Caco-2 (cell line): ENCODE measurements around the gene PBX1. TPM values are rescaled to one million over a fixed set of nuclear protein-coding genes. Genes with fewer than 3 reads are reported as not detected.
A peak's percentile ranks its signal among the peaks of the same experiment; 100 is the strongest.

ENCODE experiments used
- BruUV-seq: library from RNA; stranded (reverse); fragments of 400-500 nt; replicated peaks from 2 replicates; lab custom pipeline; 2021; lab: Mats Ljungman, UMichigan
- CTCF ChIA-PET: fragments of 300-600 bp; sonication (Branson Sonifier 250); formaldehyde crosslinking; loops from one replicate; lab custom pipeline; 2022; ENCODE audit warnings: antibody characterized with exemption; lab: Charles Lee
- POLR2A ChIA-PET: fragments of 300-600 bp; sonication (Branson Sonifier 250); formaldehyde crosslinking; loops from one replicate; lab custom pipeline; 2022; ENCODE audit warnings: antibody characterized with exemption; lab: Charles Lee
- DNase-seq, 2 experiments: peaks; one replicate each; pipeline versions ENCODE4 v3.0.0 to v3.0.0-alpha.2; 2020 to 2022
- H3K27me3 ChIP-seq: replicated peaks from 2 replicates; pipeline ENCODE4 v1.6.0; 2011; ENCODE audit warnings: low read length; ENCODE audit not compliant: control insufficient read depth, insufficient read depth
- H3K36me3 ChIP-seq: 2 replicates; pipeline ENCODE4 v1.5.1; 2011; ENCODE audit warnings: low read length; ENCODE audit not compliant: control insufficient read depth, insufficient read depth
- H3K4me1 ChIP-seq: fragments of 250-450 bp; sonication (Bioruptor Pico); 2 replicates; pipeline ENCODE4 v1.5.1; 2020; ENCODE audit warnings: mild to moderate bottlenecking
- H3K4me3 ChIP-seq: 2 replicates; pipeline ENCODE4 v1.5.1; 2011; ENCODE audit warnings: low read depth, mild to moderate bottlenecking, control low read depth, low read length
- H3K9me3 ChIP-seq: fragments of 250-450 bp; sonication (Bioruptor Pico); 2 replicates; pipeline ENCODE4 v1.5.1; 2020; ENCODE audit warnings: mild to moderate bottlenecking, moderate library complexity
- H3K27ac Mint-ChIP-seq: one replicate; pipeline ENCODE4 v1.8.0; 2022; ENCODE audit warnings: mixed read lengths; ENCODE audit not compliant: unreplicated experiment
- H3K27me3 Mint-ChIP-seq: one replicate; pipeline ENCODE4 v1.8.0; 2022; ENCODE audit warnings: mixed read lengths; ENCODE audit not compliant: insufficient read depth, unreplicated experiment
- H3K36me3 Mint-ChIP-seq: one replicate; pipeline ENCODE4 v1.8.0; 2022; ENCODE audit warnings: mild to moderate bottlenecking, mixed read lengths; ENCODE audit not compliant: insufficient read depth, unreplicated experiment
- H3K4me1 Mint-ChIP-seq: one replicate; pipeline ENCODE4 v1.8.0; 2022; ENCODE audit warnings: low read depth, mixed read lengths; ENCODE audit not compliant: unreplicated experiment
- H3K4me3 Mint-ChIP-seq: one replicate; pipeline ENCODE4 v1.8.0; 2022; ENCODE audit warnings: mild to moderate bottlenecking, moderate library complexity, mixed read lengths; ENCODE audit not compliant: unreplicated experiment
- H3K9me3 Mint-ChIP-seq: one replicate; pipeline ENCODE4 v1.8.0; 2022; ENCODE audit warnings: mixed read lengths; ENCODE audit not compliant: unreplicated experiment
- intact Hi-C: fragments of 100-400 bp; cut with micrococcal nuclease; formaldehyde crosslinking; loops from one replicate; pipeline ENCODE4 v1.10.0; 2022; ENCODE audit not compliant: unreplicated experiment
- total RNA-seq: library from RNA; stranded (reverse); gene quantifications from 2 replicates; pipeline ENCODE4 v1.2.3, GENCODE V29; 2022
- TF ChIP-seq, protein P1 (sequence below), 2 experiments: fragments of 200-600 bp in 1 of 2; IDR thresholded peaks; 1 replicate in 1 of 2; 2 replicates in 1 of 2; pipeline versions ENCODE4 v1.5.1 to v1.8.0; 2011 to 2022; ENCODE audit warnings: antibody characterized with exemption in 1 of 2, control low read depth in 1 of 2, inconsistent platforms in 1 of 2, low read depth in 1 of 2, low read length in 1 of 2, mild to moderate bottlenecking in 1 of 2, moderate library complexity in 1 of 2; ENCODE audit not compliant: insufficient read depth in 1 of 2, severe bottlenecking in 1 of 2, unreplicated experiment in 1 of 2

Gene PBX1
- total RNA-seq, 1 experiment from 2014 or later, result 103 TPM

DNA sequence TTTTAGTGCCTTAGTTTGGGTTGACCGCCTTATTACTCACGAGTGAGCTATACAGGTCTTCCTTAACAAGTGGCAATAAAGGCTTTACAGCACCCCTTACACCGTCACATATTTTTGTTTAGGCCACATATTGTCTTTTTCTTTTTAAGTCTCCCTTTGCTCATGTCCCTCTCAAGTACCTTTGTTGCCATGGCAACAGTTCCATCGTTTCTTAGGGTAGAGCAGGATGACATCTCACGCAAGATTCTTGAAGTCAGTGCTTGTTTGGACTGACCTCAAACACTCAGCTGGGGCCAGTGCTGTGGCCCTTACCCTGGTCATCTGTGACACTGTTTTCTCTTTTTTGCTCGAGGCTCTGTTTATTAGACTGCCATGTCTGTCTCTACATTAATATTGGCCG lies 69.8 kb downstream of the PBX1 start:
- POLR2A ChIA-PET, result no interaction called here
- Histone ChIP-seq H3K4me1 (peaks cover 28% of the 10 kb centered on the region), H3K4me3 (no peak overlapping the region), H3K9me3 (no peaks in the 10 kb centered on the region), H3K27me3 (no peaks in the 10 kb centered on the region), H3K36me3 (0 out of 2 replicates have a peak, but pooled peaks cover 1% of the 10 kb centered on the region)
- intact Hi-C loops, result loop anchor here (5.0 kb wide), 1 partner anchor 34 kb away; no protein-coding TSS in a partner anchor
- H3K36me3 Mint-ChIP-seq, result peaks cover 32% of the 10 kb centered on the region
- H3K9me3 Mint-ChIP-seq, result no peaks in the 10 kb centered on the region
- CTCF ChIA-PET, result no interaction called here
- no TSS peak for BruUV-seq
- H3K27ac Mint-ChIP-seq, result no peak overlapping the region
- no peaks in the 10 kb centered on the region for H3K27me3 Mint-ChIP-seq
- H3K4me3 Mint-ChIP-seq, result no peak overlapping the region
- H3K4me1 Mint-ChIP-seq, result peaks cover 33% of the 10 kb centered on the region
- TF ChIP-seq, protein P1, sequence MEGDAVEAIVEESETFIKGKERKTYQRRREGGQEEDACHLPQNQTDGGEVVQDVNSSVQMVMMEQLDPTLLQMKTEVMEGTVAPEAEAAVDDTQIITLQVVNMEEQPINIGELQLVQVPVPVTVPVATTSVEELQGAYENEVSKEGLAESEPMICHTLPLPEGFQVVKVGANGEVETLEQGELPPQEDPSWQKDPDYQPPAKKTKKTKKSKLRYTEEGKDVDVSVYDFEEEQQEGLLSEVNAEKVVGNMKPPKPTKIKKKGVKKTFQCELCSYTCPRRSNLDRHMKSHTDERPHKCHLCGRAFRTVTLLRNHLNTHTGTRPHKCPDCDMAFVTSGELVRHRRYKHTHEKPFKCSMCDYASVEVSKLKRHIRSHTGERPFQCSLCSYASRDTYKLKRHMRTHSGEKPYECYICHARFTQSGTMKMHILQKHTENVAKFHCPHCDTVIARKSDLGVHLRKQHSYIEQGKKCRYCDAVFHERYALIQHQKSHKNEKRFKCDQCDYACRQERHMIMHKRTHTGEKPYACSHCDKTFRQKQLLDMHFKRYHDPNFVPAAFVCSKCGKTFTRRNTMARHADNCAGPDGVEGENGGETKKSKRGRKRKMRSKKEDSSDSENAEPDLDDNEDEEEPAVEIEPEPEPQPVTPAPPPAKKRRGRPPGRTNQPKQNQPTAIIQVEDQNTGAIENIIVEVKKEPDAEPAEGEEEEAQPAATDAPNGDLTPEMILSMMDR (IDR thresholded peaks at IDR 0.05; ENCODE audit: insufficient read depth in 1 of 2, low read depth in 1 of 2, low read length in 1 of 2, severe bottlenecking in 1 of 2, unreplicated experiment in 1 of 2), result no peak
- no peak for DNase-seq

DNA sequence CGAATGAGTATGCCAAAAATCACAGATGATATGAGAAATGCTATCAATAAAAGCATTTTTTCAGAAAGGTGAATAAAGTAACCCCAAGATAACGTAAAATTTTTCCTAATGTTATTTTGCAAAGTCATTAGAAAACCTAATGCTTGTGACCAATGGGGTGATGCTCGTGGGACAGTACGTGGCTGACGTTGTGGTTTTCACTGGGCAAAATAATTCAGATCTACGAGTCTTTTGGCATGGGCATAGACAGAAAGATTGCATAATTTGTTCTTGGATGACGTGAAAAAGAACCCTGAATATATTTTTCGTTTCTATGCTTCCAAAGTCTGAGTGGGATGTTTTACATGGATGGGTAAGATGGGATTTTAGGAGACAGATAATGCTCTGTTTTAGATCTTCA lies 71.0 kb downstream of the PBX1 start:
- BruUV-seq, result no TSS peak
- no peaks in the 10 kb centered on the region for H3K9me3 ChIP-seq
- TF ChIP-seq, protein P1 (IDR thresholded peaks at IDR 0.05; ENCODE audit: insufficient read depth in 1 of 2, low read depth in 1 of 2, low read length in 1 of 2, severe bottlenecking in 1 of 2, unreplicated experiment in 1 of 2), result no peak
- H3K4me1 Mint-ChIP-seq, result peaks cover 36% of the 10 kb centered on the region
- no peaks in the 10 kb centered on the region for H3K27me3 Mint-ChIP-seq
- no peak overlapping the region for H3K4me3 ChIP-seq
- intact Hi-C loops, result loop anchor here (5.0 kb wide), 1 partner anchor 32 kb away; no protein-coding TSS in a partner anchor
- no peak overlapping the region for H3K4me3 Mint-ChIP-seq
- no peaks in the 10 kb centered on the region for H3K9me3 Mint-ChIP-seq
- ChIA-PET CTCF (no interaction called here), POLR2A (no interaction called here)
- no peak for DNase-seq
- peaks cover 38% of the 10 kb centered on the region for H3K4me1 ChIP-seq
- H3K36me3 Mint-ChIP-seq, result peaks cover 30% of the 10 kb centered on the region
- H3K27ac Mint-ChIP-seq, result no peak overlapping the region
- 0 out of 2 replicates have a peak, but pooled peaks cover 1% of the 10 kb centered on the region for H3K36me3 ChIP-seq
- no peaks in the 10 kb centered on the region for H3K27me3 ChIP-seq

DNA sequence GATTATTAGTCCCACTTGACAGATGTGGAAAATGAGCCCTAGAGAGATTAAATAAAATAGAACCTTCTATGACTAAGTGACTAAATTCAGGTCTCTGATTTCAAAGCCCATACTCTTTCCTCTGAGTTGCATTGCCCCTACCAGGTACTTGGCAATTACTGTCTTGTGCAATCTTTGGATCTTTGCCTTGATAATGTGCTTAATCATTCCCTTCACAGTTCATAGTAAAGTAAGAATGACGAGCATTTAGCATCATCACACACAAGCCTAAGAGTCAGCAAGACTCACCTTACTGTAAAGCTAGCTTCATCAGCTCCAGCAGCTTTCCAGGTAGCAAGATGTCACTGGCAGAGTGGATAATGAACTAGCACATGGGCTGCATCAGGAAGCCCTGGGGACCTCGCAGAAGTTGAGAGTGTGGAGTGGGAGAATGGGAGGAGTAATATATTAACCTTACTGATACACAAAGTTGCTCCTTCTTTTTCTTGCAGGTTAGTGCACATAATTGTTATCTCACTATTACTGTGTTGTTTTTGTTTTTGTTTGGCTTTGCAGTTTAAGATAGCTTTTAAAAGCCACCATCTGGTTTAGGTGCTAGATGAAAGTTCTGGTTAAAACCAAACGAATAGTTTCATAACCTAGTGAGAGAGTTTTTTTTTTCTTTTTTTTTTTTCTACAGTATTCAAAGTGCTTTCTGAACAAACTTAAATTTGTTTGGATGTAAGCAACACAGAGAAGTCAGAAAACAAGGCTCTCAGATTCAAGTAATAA lies 71.8 kb downstream of the PBX1 start:
- peaks cover 36% of the 10 kb centered on the region for H3K4me1 Mint-ChIP-seq
- DNase-seq, result no peak
- H3K27ac Mint-ChIP-seq, result no peak overlapping the region
- H3K9me3 Mint-ChIP-seq, result no peaks in the 10 kb centered on the region
- H3K4me3 Mint-ChIP-seq, result peak overlapping the region; percentile 20
- H3K36me3 ChIP-seq, result 0 out of 2 replicates have a peak, but pooled peaks cover 1% of the 10 kb centered on the region
- no peaks in the 10 kb centered on the region for H3K27me3 Mint-ChIP-seq
- intact Hi-C loops, result no loop called here
- BruUV-seq, result no TSS peak
- H3K4me1 ChIP-seq, result peaks cover 45% of the 10 kb centered on the region
- POLR2A ChIA-PET, result no interaction called here
- TF ChIP-seq, protein P1 (IDR thresholded peaks at IDR 0.05; ENCODE audit: insufficient read depth in 1 of 2, low read depth in 1 of 2, low read length in 1 of 2, severe bottlenecking in 1 of 2, unreplicated experiment in 1 of 2), result no peak
- no peaks in the 10 kb centered on the region for H3K9me3 ChIP-seq
- H3K36me3 Mint-ChIP-seq, result peaks cover 29% of the 10 kb centered on the region
- H3K4me3 ChIP-seq, result no peak overlapping the region
- CTCF ChIA-PET, result no interaction called here
- no peaks in the 10 kb centered on the region for H3K27me3 ChIP-seq
